ENCODE measurements around the gene CENPE. TPM values are rescaled to one million over a fixed set of nuclear protein-coding genes. Genes with fewer than 3 reads are reported as not detected.

CENPE gene
- total and polyA plus RNA-seq, 2 of the 8 experiments (the other 6 are each of a cell fraction or from before 2014, with no cell fraction given), result 2.1 to 49.0 TPM

GRCh38 chr4:103091601-103092223, 106.4 kb downstream of the CENPE start (continued):
- TF ChIP-seq CHD7 (IDR thresholded peaks at IDR 0.05; ENCODE audit: insufficient replicate concordance, low read length), result no peak
- TF ChIP-seq CTCF (IDR thresholded peaks at IDR 0.05; ENCODE audit: control extremely low read depth in 1 of 3, insufficient read depth in 1 of 3, low read depth in 1 of 3, low read length in 3 of 3), result peak in 2 of 3 experiments; percentile 61 to 66; a peak in 3 of 4 replicates
- TF ChIP-seq RAD21 (IDR thresholded peaks at IDR 0.05 in 1 of 2, conservative IDR thresholded peaks at IDR 0.05 in 1 of 2; ENCODE audit: low read depth in 2 of 2, low read length in 2 of 2), result peak; percentile 82 to 85

Data from H1 (cell line).